ES-I3 (cell line): ENCODE measurements around the gene ZFP62.
"Not testable (repeated sequence)": the region's sequence is repeated elsewhere in the genome, so short reads cannot be mapped to it uniquely, and the experiment has no call there.

Experiments
- H3K36me3 ChIP-seq: 2 replicates; pipeline ENCODE4 v1.6.1; 2013; ENCODE audit warnings: mild to moderate bottlenecking, low read length, control low read depth, moderate library complexity; ENCODE audit not compliant: insufficient read depth
- H3K4me1 ChIP-seq: 2 replicates; pipeline ENCODE4 v1.6.1; 2013; ENCODE audit warnings: mild to moderate bottlenecking, control low read depth, low read length; ENCODE audit not compliant: insufficient read depth
- H3K9ac ChIP-seq: 2 replicates; pipeline ENCODE4 v1.6.1; 2013; ENCODE audit warnings: low read depth, mild to moderate bottlenecking, low read length, moderate library complexity
- H3K9me3 ChIP-seq: 2 replicates; pipeline ENCODE4 v1.6.1; 2013; ENCODE audit warnings: mild to moderate bottlenecking, low read length, moderate library complexity; ENCODE audit not compliant: control insufficient read depth, insufficient read depth

Gene ZFP62

DNA sequence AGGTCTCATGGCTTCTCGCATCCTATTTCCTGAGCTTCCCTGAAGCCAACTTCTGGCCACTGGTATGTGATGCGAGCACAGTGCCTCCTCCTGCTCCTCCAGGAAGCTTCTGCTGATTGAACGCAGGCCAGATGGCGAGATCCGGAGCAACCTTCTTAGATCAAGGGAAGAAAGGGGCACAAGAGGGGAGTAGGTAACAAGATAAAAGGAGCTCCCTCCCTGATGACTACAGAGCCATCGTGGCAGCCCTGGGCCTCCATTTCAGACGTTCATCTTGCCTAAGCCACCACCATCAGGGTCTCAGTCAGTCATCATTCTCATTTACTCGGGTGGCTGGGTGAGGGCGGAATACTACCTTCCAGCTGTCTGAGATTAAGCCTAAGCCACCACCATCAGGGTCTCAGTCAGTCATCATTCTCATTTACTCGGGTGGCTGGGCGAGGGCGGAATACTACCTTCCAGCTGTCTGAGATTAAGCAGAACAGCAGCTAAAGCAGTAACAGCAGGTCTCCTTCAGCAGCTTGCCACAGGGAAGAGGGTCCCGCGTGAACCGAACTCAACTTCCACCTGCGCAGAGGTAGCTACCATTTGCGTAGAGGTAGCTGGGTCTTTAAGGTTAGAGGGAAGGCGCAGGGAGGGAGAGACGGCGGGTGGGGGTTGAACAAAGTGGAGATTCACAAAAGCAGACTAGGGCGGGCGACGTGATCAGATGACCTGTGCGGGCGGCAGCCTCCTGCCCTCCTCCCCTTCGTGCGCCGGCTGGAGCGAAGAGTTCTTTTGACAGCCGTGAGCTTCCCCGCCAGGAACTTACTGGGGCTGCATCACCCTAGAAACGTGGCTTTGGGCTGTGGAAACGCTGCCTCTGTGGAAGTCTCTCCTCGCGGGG is 30.6 kb downstream of the ZFP62 start:
- Histone ChIP-seq H3K4me1 (no peaks in the 10 kb centered on the region), H3K9me3 (peaks cover 6% of the 10 kb centered on the region), H3K9ac (peak overlapping the region; percentile 53), H3K36me3 (no peaks in the 10 kb centered on the region)

DNA sequence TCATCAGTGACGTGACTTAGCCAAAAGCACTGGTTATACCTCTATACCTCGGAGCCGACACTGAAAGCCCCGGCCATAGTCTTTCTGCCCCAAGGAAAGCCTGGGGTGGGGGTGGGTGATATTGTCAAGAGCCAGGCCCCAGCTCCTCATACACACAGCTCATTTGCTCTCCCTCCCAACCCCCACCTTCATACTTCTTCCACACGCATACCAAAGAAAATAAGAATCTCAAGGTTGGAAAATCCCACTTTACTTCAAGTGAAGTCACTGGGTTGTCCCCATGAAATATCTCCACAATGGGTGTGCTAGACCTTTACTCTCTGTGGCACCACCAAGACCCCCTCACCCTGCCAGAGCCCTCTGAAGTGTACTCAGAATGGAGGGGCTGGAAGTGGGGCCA is 31.4 kb downstream of the ZFP62 start:
- no peaks in the 10 kb centered on the region for H3K36me3 ChIP-seq
- peaks cover 6% of the 10 kb centered on the region for H3K9me3 ChIP-seq
- H3K9ac ChIP-seq: no peak overlapping the region
- H3K4me1 ChIP-seq: no peaks in the 10 kb centered on the region

DNA sequence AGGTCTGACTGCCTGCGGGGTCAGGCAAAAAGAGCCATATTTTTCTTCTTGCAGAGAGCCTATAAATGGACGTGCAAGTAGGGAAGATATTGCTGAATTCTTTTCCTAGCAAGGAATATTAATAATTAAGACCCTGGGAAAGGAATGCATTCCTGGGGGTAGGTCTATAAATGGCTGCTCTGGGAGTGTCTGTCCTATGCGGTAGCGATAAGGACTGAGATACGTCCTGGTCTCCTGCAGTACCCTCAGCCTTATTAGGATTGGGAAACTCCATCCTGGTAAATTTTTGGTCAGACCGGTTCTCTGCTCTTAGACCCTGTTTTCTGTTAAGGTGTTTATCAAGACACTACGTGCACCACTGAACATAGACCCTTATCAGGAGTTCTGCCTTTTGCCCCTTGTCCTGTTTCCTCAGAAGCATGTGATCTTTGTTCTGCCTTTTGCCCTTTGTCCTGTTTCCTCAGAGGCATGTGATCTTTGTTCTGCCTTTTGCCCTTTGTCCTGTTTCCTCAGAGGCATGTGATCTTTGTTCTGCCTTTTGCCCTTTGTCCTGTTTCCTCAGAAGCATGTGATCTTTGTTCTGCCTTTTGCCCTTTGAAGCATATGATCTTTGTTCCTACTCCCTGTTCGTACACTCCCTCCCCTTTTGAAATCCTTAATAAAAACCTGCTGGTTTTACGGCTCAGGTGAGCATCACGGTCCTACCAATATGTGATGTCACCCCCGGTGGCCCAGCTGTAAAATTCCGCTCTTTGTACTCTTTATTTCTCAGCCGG is 32.1 kb downstream of the ZFP62 start:
- H3K4me1 ChIP-seq, H3K36me3 ChIP-seq, H3K9ac ChIP-seq, H3K9me3 ChIP-seq: not testable (repeated sequence)

DNA sequence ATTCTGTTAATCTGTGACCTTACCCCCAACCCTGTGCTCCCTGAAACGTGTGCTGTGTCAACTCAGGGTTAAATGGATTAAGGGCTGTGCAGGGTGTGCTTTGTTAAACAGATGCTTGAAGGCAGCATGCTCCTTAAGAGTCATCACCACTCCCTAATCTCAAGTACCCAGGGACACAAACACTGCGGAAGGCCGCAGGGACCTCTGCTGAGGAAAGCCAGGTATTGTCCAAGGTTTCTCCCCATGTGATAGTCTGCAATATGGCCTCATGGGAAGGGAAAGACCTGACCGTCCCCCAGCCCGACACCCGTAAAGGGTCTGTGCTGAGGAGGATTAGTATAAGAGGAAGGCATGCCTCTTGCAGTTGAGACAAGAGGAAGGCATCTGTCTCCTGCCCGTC is 33.7 kb downstream of the ZFP62 start:
- not testable (repeated sequence) for H3K36me3 ChIP-seq, H3K4me1 ChIP-seq, H3K9me3 ChIP-seq, H3K9ac ChIP-seq

DNA sequence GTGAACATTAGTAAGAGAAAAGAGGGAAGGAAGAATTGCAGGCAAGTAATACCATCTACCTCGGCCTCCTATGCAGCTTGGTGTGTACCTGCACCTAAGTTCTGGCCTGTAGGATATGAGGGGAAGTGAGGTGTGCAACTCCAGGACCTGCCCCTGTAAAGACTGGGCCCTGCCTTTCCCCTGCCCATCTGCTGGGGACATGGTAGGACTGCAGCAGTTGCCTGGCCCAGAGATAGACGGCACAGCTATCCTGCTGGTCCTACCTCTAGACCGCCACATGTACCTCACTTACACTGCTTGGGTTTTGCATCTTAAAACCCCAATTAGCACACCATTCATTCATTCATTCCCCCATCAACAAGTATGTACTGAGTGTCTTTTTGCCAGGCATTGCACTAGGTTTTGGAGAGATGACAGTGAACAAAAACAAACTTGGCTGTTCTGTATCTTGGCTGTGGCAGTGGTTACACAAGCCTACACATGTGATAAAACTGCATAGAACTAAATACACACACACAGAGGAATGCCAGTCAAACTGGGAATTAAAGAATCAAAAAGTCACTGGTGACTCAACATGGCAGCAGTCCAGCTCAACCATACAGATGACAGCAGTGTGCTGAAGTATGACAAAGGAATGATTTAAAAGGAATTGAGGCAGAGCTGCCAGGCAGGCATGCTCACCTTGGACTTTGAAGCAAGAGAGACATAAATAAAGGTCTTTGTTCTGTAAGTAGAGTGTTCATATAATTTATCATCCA is 35.1 kb downstream of the ZFP62 start:
- Histone ChIP-seq H3K36me3 (no peaks in the 10 kb centered on the region), H3K9ac (no peak overlapping the region), H3K9me3 (peaks cover 6% of the 10 kb centered on the region), H3K4me1 (no peaks in the 10 kb centered on the region)

DNA sequence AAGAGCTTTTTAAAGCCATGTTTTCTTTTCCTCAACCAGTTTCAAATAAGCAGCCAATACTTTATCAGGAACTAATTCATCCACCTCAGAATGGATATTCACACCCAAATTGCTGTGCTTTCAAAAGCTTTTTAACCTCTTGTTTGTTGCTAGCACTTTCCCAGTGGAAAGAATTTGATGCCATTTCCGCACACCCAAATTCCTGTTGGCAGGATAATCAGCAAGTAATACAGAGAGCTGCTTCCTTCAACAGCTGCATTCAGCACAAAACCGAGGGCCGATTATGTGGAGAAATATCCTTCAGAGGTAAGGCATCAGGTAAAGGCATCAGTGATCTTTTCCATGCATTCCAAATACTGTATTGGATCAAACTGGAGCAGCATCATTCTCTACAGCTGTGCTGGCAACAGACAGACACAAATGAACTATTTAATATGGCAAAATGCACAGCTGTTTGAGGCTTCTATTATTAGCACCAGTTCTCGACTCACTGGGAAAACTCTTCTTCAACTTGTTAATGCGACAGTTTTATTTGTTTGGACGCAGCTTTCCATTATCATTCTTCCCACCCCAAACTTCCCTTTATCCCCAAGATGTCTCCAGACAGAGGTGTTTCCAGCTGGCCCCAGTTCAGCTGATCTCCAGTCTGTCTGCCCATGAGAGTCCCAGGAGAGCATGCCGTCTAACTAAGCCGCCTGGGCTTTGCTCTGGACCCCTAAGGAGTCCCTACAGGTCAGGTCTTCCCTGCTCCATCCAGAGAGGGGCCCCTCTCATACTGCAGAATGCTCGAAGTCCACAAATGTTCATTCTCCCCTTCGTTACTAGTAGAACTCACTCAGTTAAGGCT is 36.2 kb downstream of the ZFP62 start:
- no peak overlapping the region for H3K9ac ChIP-seq
- no peaks in the 10 kb centered on the region for H3K4me1 ChIP-seq
- H3K9me3 ChIP-seq: peaks cover under 1% of the 10 kb centered on the region; the same call in 1 of the 2 replicates
- H3K36me3 ChIP-seq: no peaks in the 10 kb centered on the region

DNA sequence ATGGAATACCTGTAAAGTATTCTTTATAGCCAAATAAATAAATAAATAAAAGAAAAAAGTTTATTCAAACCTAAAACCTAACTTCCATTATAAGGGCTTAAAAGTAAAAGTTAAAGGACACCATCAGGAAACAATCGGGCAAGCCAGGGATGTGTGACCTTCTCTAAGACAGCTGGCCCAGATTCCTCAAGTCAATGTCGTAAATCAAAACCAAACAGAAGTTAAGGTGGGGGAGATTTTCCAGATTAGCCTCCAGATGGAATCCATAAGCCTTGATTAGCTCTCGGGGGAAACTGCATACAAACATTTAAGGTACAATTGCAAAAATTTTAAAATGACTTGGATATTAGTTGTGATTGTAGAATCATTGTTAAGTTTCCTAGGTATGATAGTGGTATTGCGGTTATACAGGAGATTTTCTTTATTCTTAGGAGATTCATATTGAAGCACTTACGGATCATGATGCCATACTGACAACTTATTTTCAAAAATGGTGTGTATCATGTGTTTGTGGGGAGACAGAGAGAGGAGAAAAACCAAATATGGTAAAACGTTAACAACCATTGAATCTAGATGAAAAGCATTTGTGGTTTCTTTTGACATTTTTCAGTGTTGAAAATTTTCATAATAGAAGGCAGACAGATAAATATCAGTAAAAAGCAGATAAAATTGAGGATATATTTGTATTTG is 37.0 kb downstream of the ZFP62 start:
- no peaks in the 10 kb centered on the region for H3K9me3 ChIP-seq
- no peaks in the 10 kb centered on the region for H3K4me1 ChIP-seq
- no peak overlapping the region for H3K9ac ChIP-seq
- no peaks in the 10 kb centered on the region for H3K36me3 ChIP-seq

DNA sequence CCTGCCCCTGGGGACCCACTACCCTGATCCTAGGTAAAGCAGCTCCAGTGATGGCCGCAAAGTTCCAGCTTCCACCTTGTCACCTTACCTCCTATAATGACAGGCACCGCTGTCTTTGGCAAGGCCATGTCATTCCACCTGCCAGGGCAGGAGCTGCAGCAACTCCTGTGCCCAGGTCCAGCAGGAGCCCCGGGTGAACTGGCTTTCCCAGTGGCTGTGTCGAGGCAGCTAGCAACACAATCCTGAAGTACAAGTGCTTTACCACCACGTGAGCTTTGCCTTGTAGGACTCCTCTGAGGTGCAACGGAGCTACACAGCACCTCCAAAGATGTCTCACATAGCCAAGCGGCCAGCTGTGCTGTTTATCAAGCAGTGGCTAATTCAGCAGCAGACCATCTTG is 37.7 kb downstream of the ZFP62 start:
- Histone ChIP-seq H3K4me1 (no peaks in the 10 kb centered on the region), H3K9ac (no peak overlapping the region), H3K36me3 (no peaks in the 10 kb centered on the region), H3K9me3 (no peaks in the 10 kb centered on the region)

DNA sequence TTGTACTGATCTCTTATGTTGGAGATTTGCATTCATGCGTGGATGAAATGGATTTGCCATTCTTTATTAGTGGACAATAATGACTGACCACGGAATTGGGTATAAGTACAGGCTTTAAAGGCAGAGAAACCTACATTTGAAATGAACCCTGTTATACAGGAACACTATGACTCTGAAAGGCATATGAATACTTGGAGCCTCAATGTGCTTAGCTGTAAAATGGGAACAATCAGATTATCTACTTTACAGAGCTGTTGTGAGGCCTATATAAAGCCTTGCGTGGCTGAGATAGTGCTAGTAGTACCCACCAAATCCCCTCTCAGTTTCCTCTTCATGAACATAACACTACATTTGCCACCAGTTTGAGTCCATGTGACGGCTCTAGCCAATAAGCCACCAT is 39.5 kb downstream of the ZFP62 start:
- H3K36me3 ChIP-seq: no peaks in the 10 kb centered on the region

DNA sequence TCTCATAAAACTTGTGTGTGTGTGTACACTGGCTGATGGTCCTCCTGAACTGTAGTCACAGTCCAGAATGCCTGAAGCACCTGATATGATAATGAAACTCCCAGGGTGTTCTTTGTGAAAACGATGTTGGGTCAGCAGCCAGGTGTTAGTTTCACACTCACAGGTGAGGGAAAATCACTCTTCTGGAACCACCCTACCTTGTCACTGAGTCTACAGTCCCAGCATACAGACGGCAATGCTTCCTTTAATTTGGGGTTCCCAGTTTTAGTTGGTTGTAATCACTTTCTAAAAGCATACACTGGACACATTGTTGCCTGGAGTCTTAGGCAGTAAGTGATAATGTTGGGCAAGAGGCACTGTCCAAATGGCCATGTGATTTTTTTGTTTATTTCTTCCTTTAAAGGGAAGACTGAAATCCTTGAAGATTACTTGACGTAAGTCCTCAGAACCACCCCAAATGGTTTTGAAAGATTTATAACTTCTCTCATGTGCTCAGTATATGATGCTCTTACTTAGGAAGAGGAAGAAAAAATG is 40.2 kb downstream of the ZFP62 start:
- Histone ChIP-seq H3K9me3 (no peaks in the 10 kb centered on the region), H3K36me3 (no peaks in the 10 kb centered on the region), H3K9ac (no peak overlapping the region), H3K4me1 (peaks cover 5% of the 10 kb centered on the region; the same call in 1 of the 2 replicates)

More for the DNA sequence above, 39.5 kb downstream of the ZFP62 start:
- no peaks in the 10 kb centered on the region for H3K9me3 ChIP-seq
- H3K9ac ChIP-seq: no peak overlapping the region
- peaks cover 5% of the 10 kb centered on the region; the same call in 1 of the 2 replicates for H3K4me1 ChIP-seq

DNA sequence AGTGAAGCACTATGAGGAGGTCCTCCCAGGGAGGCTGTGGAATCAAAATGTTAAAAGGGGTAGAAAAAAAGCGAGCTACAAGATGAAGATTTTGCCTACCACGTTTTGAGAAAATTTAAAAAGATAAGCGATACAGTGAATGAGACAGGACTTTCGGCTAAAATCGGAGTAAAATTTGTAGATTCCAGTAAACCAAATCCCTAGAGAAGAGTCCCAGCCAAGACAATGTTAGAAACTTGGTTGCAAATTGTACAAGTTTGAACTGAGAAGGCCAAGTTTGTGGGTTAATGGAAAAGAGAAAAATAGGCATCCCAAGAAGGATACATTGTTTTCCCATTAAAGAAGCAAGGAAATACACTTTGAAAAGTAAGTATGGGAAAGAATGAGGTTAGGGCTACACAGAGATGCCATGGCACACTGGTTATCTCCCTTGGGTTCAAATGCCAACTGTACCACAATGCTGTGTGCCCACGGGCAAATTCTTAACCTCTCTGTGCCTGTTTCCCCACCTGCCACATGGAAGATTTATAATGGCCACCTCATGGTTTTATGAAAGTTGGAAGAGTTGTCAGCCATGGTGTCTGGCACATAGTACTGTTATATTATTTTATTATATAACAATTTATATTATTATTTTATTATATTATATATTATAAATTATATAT is 42.3 kb downstream of the ZFP62 start:
- Histone ChIP-seq H3K36me3 (no peaks in the 10 kb centered on the region), H3K9ac (no peak overlapping the region), H3K9me3 (no peaks in the 10 kb centered on the region), H3K4me1 (peaks cover 5% of the 10 kb centered on the region; the same call in 1 of the 2 replicates)

DNA sequence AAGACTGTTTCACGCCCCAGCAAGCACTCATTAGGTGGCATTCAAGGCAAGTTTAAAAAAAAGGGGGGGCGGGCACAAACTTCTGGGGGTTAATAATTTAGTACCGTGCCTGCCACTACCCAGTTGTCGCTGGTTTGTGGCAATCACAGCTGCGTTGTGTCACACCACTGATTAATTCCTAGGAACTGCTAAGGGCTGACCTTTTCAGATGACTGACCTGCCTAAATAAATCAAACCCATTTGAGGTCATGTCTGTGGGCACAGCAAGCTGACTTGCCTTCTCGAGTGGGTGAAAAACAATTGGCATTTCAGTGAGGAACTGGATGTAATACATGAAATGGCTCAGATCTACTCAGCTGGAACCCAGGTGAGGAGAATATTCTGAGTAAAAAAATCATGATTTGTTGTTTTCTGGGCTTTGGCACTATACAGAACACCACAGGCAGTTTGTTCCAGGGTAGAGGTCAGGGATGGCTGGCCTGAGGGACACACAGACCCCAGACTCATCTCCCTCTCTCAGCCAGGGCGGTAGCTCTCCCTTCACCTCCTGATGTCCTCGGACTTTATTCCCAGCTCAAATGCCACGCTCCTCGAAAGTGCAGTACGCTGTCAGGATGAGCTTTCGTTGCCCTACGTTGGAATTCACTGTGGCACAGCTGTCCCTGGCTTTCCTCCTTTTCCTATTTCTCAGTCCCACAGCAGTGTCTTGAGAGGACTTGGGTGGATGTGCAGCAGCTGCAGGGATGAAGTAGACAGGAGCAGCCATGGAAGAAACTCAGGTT is 43.0 kb downstream of the ZFP62 start:
- H3K36me3 ChIP-seq: no peaks in the 10 kb centered on the region
- no peaks in the 10 kb centered on the region; the same call in 1 of the 2 replicates for H3K9me3 ChIP-seq
- H3K4me1 ChIP-seq: peaks cover 5% of the 10 kb centered on the region; the same call in 1 of the 2 replicates
- no peak overlapping the region for H3K9ac ChIP-seq
